MM.1S (cell line): ENCODE data around the gene ZBTB46.

Experiments used
- DNase-seq: peaks from one replicate; pipeline ENCODE4 v3.0.0-alpha.2; 2015
- H2AFZ ChIP-seq: fragments of 300-600 bp; sonication (generic); 2 replicates; pipeline ENCODE4 v1.6.0; 2016; ENCODE audit warnings: antibody characterized with exemption, low read length
- H3F3A ChIP-seq: fragments of 300-600 bp; sonication (generic); 2 replicates; pipeline ENCODE4 v1.6.1; 2016; ENCODE audit warnings: mild to moderate bottlenecking, antibody characterized with exemption, low read length, moderate library complexity, mixed read lengths; ENCODE audit not compliant: insufficient read depth
- H3K27ac ChIP-seq: fragments of 300-600 bp; sonication (generic); 2 replicates; pipeline ENCODE4 v1.5.1; 2016; ENCODE audit warnings: mild to moderate bottlenecking, low read length
- H3K27me3 ChIP-seq: fragments of 300-600 bp; sonication (generic); replicated peaks from 2 replicates; pipeline ENCODE4 v1.6.0; 2016; ENCODE audit warnings: low read length; ENCODE audit not compliant: insufficient read depth
- H3K36me3 ChIP-seq: fragments of 300-600 bp; sonication (generic); replicated peaks from 2 replicates; pipeline ENCODE4 v1.6.1; 2016; ENCODE audit warnings: mild to moderate bottlenecking, low read length, mixed read lengths; ENCODE audit not compliant: insufficient read depth
- H3K4me1 ChIP-seq: fragments of 300-600 bp; sonication (generic); 2 replicates; pipeline ENCODE4 v1.6.1; 2016; ENCODE audit warnings: low read length, mixed read lengths
- H3K4me2 ChIP-seq: fragments of 300-600 bp; sonication (generic); 2 replicates; pipeline ENCODE4 v1.6.0; 2016; ENCODE audit warnings: low read depth, low read length
- H3K4me3 ChIP-seq: fragments of 300-600 bp; sonication (generic); 2 replicates; pipeline ENCODE4 v1.5.1; 2016; ENCODE audit warnings: low read length, mixed read lengths
- H3K79me2 ChIP-seq: fragments of 300-600 bp; sonication (generic); 2 replicates; pipeline ENCODE4 v1.6.1; 2016; ENCODE audit warnings: mixed run types, low read length, mixed read lengths
- H3K9ac ChIP-seq: fragments of 300-600 bp; sonication (generic); 2 replicates; pipeline ENCODE4 v1.6.1; 2016; ENCODE audit warnings: low read length, mixed read lengths
- H3K9me2 ChIP-seq: fragments of 300-600 bp; sonication (generic); replicated peaks from 2 replicates; pipeline ENCODE4 v1.6.1; 2016; ENCODE audit warnings: mild to moderate bottlenecking, low read length, mixed read lengths; ENCODE audit not compliant: insufficient read depth
- H3K9me3 ChIP-seq: fragments of 300-600 bp; sonication (generic); replicated peaks from 2 replicates; pipeline ENCODE4 v1.6.1; 2016; ENCODE audit warnings: mild to moderate bottlenecking, low read length, mixed read lengths; ENCODE audit not compliant: insufficient read depth
- H4K20me1 ChIP-seq: fragments of 300-600 bp; sonication (generic); 2 replicates; pipeline ENCODE4 v1.6.1; 2016; ENCODE audit warnings: mild to moderate bottlenecking, low read length, moderate library complexity, mixed read lengths; ENCODE audit not compliant: insufficient read depth
- EZH2 ChIP-seq: fragments of 300-600 bp; sonication (generic); optimal IDR thresholded peaks from 2 replicates; pipeline ENCODE3; 2017; ENCODE audit warnings: low read depth, mild to moderate bottlenecking, antibody characterized with exemption, low read length, mixed read lengths
- EZH2phosphoT487 ChIP-seq: fragments of 300-600 bp; sonication (generic); IDR thresholded peaks from 2 replicates; pipeline ENCODE4 v1.6.1; 2018; ENCODE audit warnings: antibody characterized with exemption, low read length
- TF ChIP-seq, protein P1 (sequence below): fragments of 300-600 bp; sonication (generic); IDR thresholded peaks from 2 replicates; pipeline ENCODE4 v1.5.1; 2016; ENCODE audit warnings: antibody characterized with exemption, low read length, mixed read lengths

ZBTB46 gene

DNA sequence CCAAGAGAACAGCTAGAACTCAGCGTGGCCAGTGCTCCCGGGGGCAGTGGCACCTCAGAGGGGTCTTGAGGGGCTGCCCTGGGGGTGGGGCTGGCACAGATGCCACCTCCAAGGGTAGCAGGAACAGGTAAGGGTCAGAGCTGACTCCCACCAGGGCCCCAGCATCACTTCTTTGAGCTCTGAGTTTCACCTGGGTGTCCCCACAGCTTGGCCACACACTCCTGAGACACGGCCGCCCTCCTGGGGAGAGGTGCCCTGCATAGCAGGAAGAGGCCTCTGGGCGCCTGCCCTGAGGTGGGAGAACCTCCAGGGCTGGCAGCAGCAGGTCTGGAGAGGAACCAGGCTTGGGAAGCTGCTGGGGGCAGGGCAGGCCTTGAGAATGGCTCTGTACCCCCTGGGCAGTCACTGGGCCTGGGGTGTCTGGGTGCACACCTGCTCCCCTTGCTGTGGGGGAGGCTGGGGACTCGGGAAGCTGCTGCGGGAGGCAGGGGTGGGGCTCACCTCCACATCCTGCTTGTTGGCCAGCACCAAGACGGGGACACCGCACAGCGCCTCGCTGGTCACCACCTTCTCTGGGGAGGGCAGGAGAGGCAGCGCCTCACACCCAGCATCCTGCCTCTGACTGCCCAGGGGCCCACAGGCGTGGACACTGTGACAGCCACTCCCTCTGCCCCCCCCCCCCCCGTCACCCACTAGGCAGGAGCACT lies 129.6 kb downstream of the ZBTB46 start:
- no peak for DNase-seq
- H3K4me2 ChIP-seq = no peak overlapping the region
- H3F3A ChIP-seq = peaks cover under 1% of the 10 kb centered on the region; the same call in 1 of the 2 replicates
- H3K4me3 ChIP-seq = no peak overlapping the region
- no peaks in the 10 kb centered on the region for H3K9me3 ChIP-seq
- TF ChIP-seq, protein P1, sequence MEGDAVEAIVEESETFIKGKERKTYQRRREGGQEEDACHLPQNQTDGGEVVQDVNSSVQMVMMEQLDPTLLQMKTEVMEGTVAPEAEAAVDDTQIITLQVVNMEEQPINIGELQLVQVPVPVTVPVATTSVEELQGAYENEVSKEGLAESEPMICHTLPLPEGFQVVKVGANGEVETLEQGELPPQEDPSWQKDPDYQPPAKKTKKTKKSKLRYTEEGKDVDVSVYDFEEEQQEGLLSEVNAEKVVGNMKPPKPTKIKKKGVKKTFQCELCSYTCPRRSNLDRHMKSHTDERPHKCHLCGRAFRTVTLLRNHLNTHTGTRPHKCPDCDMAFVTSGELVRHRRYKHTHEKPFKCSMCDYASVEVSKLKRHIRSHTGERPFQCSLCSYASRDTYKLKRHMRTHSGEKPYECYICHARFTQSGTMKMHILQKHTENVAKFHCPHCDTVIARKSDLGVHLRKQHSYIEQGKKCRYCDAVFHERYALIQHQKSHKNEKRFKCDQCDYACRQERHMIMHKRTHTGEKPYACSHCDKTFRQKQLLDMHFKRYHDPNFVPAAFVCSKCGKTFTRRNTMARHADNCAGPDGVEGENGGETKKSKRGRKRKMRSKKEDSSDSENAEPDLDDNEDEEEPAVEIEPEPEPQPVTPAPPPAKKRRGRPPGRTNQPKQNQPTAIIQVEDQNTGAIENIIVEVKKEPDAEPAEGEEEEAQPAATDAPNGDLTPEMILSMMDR = no peak
- no peak for TF ChIP-seq EZH2
- no peak for TF ChIP-seq EZH2phosphoT487
- peaks cover 26% of the 10 kb centered on the region for H3K79me2 ChIP-seq
- H3K9me2 ChIP-seq = no peaks in the 10 kb centered on the region
- H3K4me1 ChIP-seq = peaks cover 4% of the 10 kb centered on the region
- H3K9ac ChIP-seq = no peak overlapping the region
- H2AFZ ChIP-seq = no peak overlapping the region
- H3K27ac ChIP-seq = no peak overlapping the region
- H3K36me3 ChIP-seq = no peaks in the 10 kb centered on the region; the same call in 1 of the 2 replicates
- no peaks in the 10 kb centered on the region for H3K27me3 ChIP-seq
- H4K20me1 ChIP-seq = peaks cover 3% of the 10 kb centered on the region; the same call in 1 of the 2 replicates

DNA sequence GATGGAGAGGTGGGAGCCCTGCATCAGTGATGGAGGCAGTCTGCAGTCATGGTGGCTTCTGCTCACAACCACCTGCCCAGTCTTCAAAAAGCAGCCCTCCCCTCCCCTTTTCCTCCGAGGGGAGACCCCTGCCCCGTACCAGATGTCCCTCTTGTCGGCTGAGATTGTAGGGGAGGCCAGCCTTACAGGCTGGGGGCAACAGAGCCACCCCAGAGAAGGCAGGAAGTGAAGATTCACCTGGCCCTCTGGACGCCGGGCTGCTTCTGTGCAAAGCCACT lies 130.1 kb downstream of the ZBTB46 start:
- Histone ChIP-seq H2AFZ (no peak overlapping the region), H3K9ac (no peak overlapping the region), H3K9me2 (no peaks in the 10 kb centered on the region), H3K4me1 (no peaks in the 10 kb centered on the region), H3K9me3 (no peaks in the 10 kb centered on the region), H3F3A (no peaks in the 10 kb centered on the region; the same call in 1 of the 2 replicates), H3K79me2 (peaks cover 21% of the 10 kb centered on the region), H3K4me3 (no peak overlapping the region), H4K20me1 (no peaks in the 10 kb centered on the region), H3K36me3 (no peaks in the 10 kb centered on the region; the same call in 1 of the 2 replicates), H3K4me2 (no peak overlapping the region), H3K27ac (no peak overlapping the region), H3K27me3 (no peaks in the 10 kb centered on the region)
- TF ChIP-seq EZH2 = no peak
- TF ChIP-seq, protein P1 = no peak
- no peak for DNase-seq

DNA sequence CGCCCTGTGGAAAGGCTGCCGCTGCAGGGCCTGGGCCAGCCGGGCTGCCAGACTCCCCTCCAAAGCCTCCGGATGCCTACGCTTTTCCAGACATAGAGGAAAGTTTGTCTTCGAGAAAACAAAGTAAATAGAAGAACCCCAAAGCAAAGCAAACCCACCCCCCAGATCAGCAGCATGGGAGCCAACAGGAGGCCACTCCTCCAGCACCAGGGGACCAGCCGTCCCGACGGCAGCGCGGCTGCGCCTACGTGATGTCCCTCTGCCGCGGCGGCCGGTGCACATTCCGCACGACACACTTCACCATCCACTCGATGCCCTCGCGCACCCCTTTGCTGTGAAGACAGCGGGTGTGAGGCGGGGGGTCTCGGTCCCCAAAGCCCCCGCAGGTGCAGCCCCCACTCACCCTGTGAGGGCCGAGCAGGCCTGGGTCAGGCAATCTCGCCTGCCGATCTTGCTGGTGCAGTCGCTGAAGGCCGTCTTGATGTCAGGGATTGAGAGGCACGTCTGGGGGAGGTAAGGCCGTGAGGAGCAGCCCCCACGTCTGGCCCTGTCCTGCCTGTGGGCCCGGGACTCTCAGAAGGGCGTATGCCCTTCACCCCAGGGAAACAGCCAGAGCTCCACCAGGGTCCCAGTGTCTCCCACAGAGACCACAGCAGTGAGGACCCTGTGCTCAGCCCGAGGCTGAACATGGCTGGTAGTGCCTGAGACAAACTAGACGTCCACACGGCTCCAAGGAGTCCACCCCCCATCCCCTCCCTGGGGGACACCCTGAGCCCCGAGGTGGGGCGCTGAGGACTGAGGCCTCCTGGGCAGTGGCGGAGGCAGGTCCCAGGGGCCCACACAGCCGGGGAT lies 130.6 kb downstream of the ZBTB46 start:
- Histone ChIP-seq H3K9ac (no peak overlapping the region), H4K20me1 (no peaks in the 10 kb centered on the region), H3K4me1 (no peaks in the 10 kb centered on the region), H3K27me3 (no peaks in the 10 kb centered on the region), H3F3A (no peaks in the 10 kb centered on the region; the same call in 1 of the 2 replicates), H3K36me3 (no peaks in the 10 kb centered on the region; the same call in 1 of the 2 replicates), H3K9me3 (no peaks in the 10 kb centered on the region), H3K9me2 (no peaks in the 10 kb centered on the region), H3K27ac (no peak overlapping the region), H3K4me2 (no peak overlapping the region), H3K4me3 (no peak overlapping the region), H3K79me2 (peaks cover 15% of the 10 kb centered on the region), H2AFZ (no peak overlapping the region)
- no peak for DNase-seq
- no peak for TF ChIP-seq EZH2phosphoT487
- no peak for TF ChIP-seq EZH2
- TF ChIP-seq, protein P1 = no peak
